Gastrocnemius medialis (tissue), 4 donors: ENCODE data around the gene ARHGEF7.

Experiments
- POLR2A ChIP-seq, 2 donors: fragments of 450-650 bp; IDR thresholded peaks; one replicate each; pipeline ENCODE4 v1.6.1; 2017; ENCODE audit warnings: antibody characterized with exemption in 2 of 2, mild to moderate bottlenecking in 2 of 2, moderate library complexity in 2 of 2
- TF ChIP-seq, protein P1 (sequence below), 5 experiments: fragments of 450-650 bp in 3 of 5; fragments of 200-600 bp in 2 of 5; sonication (generic) in 2 of 5; IDR thresholded peaks in 4 of 5; conservative IDR thresholded peaks in 1 of 5; 1 replicate in 4 of 5; 2 replicates in 1 of 5; pipeline ENCODE4 v1.5.1; 2016 to 2019; ENCODE audit warnings: antibody characterized with exemption in 5 of 5, mild to moderate bottlenecking in 3 of 5, moderate library complexity in 3 of 5

DNA sequence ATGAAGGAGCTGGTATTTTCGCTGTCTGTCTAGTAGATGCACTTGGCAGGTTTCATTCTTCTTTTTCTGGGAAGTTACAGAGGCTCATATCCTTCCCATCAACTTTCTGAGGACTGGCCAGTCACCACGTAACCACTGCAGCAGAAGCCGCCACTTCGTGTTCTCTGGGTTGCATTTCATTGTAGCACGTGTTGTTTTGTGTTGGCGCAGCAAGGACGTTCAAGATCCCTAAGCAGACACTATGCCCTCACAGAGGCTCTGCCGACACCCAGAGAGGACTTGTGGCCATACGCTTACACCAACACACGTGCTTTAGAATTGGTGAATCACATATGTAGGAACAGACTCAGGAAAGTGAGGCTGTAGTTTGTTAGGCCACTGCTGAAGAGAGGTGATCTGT, 163.1 kb downstream of the ARHGEF7 start:
- TF ChIP-seq, protein P1, sequence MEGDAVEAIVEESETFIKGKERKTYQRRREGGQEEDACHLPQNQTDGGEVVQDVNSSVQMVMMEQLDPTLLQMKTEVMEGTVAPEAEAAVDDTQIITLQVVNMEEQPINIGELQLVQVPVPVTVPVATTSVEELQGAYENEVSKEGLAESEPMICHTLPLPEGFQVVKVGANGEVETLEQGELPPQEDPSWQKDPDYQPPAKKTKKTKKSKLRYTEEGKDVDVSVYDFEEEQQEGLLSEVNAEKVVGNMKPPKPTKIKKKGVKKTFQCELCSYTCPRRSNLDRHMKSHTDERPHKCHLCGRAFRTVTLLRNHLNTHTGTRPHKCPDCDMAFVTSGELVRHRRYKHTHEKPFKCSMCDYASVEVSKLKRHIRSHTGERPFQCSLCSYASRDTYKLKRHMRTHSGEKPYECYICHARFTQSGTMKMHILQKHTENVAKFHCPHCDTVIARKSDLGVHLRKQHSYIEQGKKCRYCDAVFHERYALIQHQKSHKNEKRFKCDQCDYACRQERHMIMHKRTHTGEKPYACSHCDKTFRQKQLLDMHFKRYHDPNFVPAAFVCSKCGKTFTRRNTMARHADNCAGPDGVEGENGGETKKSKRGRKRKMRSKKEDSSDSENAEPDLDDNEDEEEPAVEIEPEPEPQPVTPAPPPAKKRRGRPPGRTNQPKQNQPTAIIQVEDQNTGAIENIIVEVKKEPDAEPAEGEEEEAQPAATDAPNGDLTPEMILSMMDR (IDR thresholded peaks at IDR 0.05 in 4 of 5, conservative IDR thresholded peaks at IDR 0.05 in 1 of 5): no peak
- peak in 1 of 2 donors; percentile 28 for TF ChIP-seq POLR2A (IDR thresholded peaks at IDR 0.05)
